HEK293 (cell line): ENCODE data around the gene FILIP1L.

Experiments used
- BCL11B ChIP-seq: fragments of 450-650 bp; formaldehyde crosslinking; IDR thresholded peaks from 2 replicates; pipeline ENCODE4 v1.5.1; 2016; ENCODE audit warnings: low read depth, missing biosample characterization, missing genetic modification characterization
- GLIS1 ChIP-seq: fragments of 450-650 bp; formaldehyde crosslinking; IDR thresholded peaks from 2 replicates; pipeline ENCODE4 v1.5.1; 2016; ENCODE audit warnings: missing biosample characterization, missing genetic modification characterization
- HOXC10 ChIP-seq: sonication (generic); formaldehyde crosslinking; IDR thresholded peaks from 2 replicates; pipeline ENCODE4 v1.8.1; 2023; ENCODE audit warnings: mild to moderate bottlenecking, missing genetic modification reagents
- MZF1 ChIP-seq: fragments of 450-650 bp; formaldehyde crosslinking; IDR thresholded peaks from 2 replicates; pipeline ENCODE4 v1.5.1; 2017; ENCODE audit warnings: missing biosample characterization, missing genetic modification characterization, borderline replicate concordance
- OSR2 ChIP-seq: fragments of 450-650 bp; formaldehyde crosslinking; IDR thresholded peaks from 2 replicates; pipeline ENCODE4 v1.5.1; 2016; ENCODE audit warnings: missing biosample characterization, missing genetic modification characterization
- PRDM4 ChIP-seq: fragments of 450-650 bp; formaldehyde crosslinking; IDR thresholded peaks from 2 replicates; pipeline ENCODE4 v1.5.1; 2017; ENCODE audit warnings: missing biosample characterization, missing genetic modification characterization
- PRDM6 ChIP-seq: fragments of 450-650 bp; formaldehyde crosslinking; IDR thresholded peaks from 2 replicates; pipeline ENCODE4 v1.5.1; 2017; ENCODE audit warnings: missing biosample characterization, missing genetic modification characterization
- SP3 ChIP-seq: fragments of 450-650 bp; formaldehyde crosslinking; IDR thresholded peaks from 2 replicates; pipeline ENCODE4 v1.5.1; 2016; ENCODE audit warnings: missing biosample characterization, missing genetic modification characterization
- ZFP37 ChIP-seq: fragments of 450-650 bp; formaldehyde crosslinking; IDR thresholded peaks from 2 replicates; pipeline ENCODE4 v1.5.1; 2016; ENCODE audit warnings: missing biosample characterization, missing genetic modification characterization
- ZNF10 ChIP-seq: fragments of 450-650 bp; formaldehyde crosslinking; IDR thresholded peaks from 2 replicates; pipeline ENCODE4 v1.5.1; 2017; ENCODE audit warnings: missing biosample characterization, missing genetic modification characterization
- ZNF138 ChIP-seq: fragments of 450-650 bp; formaldehyde crosslinking; IDR thresholded peaks from 2 replicates; pipeline ENCODE4 v1.5.1; 2016; ENCODE audit warnings: missing biosample characterization, missing genetic modification characterization, borderline replicate concordance
- ZNF146 ChIP-seq: fragments of 450-650 bp; formaldehyde crosslinking; IDR thresholded peaks from 2 replicates; pipeline ENCODE4 v1.5.1; 2016; ENCODE audit warnings: missing biosample characterization, missing genetic modification characterization
- ZNF202 ChIP-seq: fragments of 450-650 bp; formaldehyde crosslinking; IDR thresholded peaks from 2 replicates; pipeline ENCODE4 v1.5.1; 2016; ENCODE audit warnings: missing biosample characterization, missing genetic modification characterization, borderline replicate concordance
- ZNF354C ChIP-seq: fragments of 450-650 bp; formaldehyde crosslinking; IDR thresholded peaks from 2 replicates; pipeline ENCODE4 v1.5.1; 2016; ENCODE audit warnings: missing biosample characterization, missing genetic modification characterization, low read depth, borderline replicate concordance
- ZNF398 ChIP-seq: fragments of 450-650 bp; formaldehyde crosslinking; IDR thresholded peaks from 2 replicates; pipeline ENCODE4 v1.5.1; 2017; ENCODE audit warnings: missing biosample characterization, missing genetic modification characterization
- ZNF473 ChIP-seq: fragments of 450-650 bp; formaldehyde crosslinking; IDR thresholded peaks from 2 replicates; pipeline ENCODE4 v1.5.1; 2017; ENCODE audit warnings: missing biosample characterization, missing genetic modification characterization
- ZNF521 ChIP-seq: fragments of 450-650 bp; formaldehyde crosslinking; IDR thresholded peaks from 2 replicates; pipeline ENCODE4 v1.5.1; 2017; ENCODE audit warnings: missing biosample characterization, mild to moderate bottlenecking, missing genetic modification characterization
- ZNF530 ChIP-seq: fragments of 450-650 bp; formaldehyde crosslinking; IDR thresholded peaks from 2 replicates; pipeline ENCODE4 v1.5.1; 2016; ENCODE audit warnings: low read depth, missing biosample characterization, missing genetic modification characterization
- ZNF560 ChIP-seq: fragments of 450-650 bp; formaldehyde crosslinking; IDR thresholded peaks from 2 replicates; pipeline ENCODE4 v1.5.1; 2017; ENCODE audit warnings: missing biosample characterization, missing genetic modification characterization, borderline replicate concordance
- ZNF623 ChIP-seq: fragments of 450-650 bp; formaldehyde crosslinking; IDR thresholded peaks from 2 replicates; pipeline ENCODE4 v1.5.1; 2016; ENCODE audit warnings: missing biosample characterization, missing genetic modification characterization
- ZNF704 ChIP-seq: fragments of 450-650 bp; formaldehyde crosslinking; IDR thresholded peaks from 2 replicates; pipeline ENCODE4 v1.5.1; 2016; ENCODE audit warnings: missing biosample characterization, missing genetic modification characterization
- ZNF768 ChIP-seq: fragments of 450-650 bp; formaldehyde crosslinking; IDR thresholded peaks from 2 replicates; pipeline ENCODE4 v1.5.1; 2018; ENCODE audit warnings: missing biosample characterization, mild to moderate bottlenecking, missing genetic modification characterization
- ZNF792 ChIP-seq: fragments of 450-650 bp; formaldehyde crosslinking; IDR thresholded peaks from 2 replicates; pipeline ENCODE4 v1.5.1; 2016; ENCODE audit warnings: missing biosample characterization, missing genetic modification characterization
- TF ChIP-seq, protein P1 (sequence below): fragments of 450-650 bp; formaldehyde crosslinking; IDR thresholded peaks from 2 replicates; pipeline ENCODE4 v1.5.1; 2016; ENCODE audit warnings: missing biosample characterization, missing genetic modification characterization, borderline replicate concordance
- TF ChIP-seq, protein P2 (sequence below): fragments of 450-650 bp; formaldehyde crosslinking; IDR thresholded peaks from 2 replicates; pipeline ENCODE4 v1.5.1; 2016; ENCODE audit warnings: missing biosample characterization, missing genetic modification characterization, borderline replicate concordance
- TF ChIP-seq, protein P3 (sequence below): fragments of 450-650 bp; formaldehyde crosslinking; IDR thresholded peaks from 2 replicates; pipeline ENCODE4 v1.5.1; 2016; ENCODE audit warnings: missing biosample characterization, missing genetic modification characterization

FILIP1L gene

DNA sequence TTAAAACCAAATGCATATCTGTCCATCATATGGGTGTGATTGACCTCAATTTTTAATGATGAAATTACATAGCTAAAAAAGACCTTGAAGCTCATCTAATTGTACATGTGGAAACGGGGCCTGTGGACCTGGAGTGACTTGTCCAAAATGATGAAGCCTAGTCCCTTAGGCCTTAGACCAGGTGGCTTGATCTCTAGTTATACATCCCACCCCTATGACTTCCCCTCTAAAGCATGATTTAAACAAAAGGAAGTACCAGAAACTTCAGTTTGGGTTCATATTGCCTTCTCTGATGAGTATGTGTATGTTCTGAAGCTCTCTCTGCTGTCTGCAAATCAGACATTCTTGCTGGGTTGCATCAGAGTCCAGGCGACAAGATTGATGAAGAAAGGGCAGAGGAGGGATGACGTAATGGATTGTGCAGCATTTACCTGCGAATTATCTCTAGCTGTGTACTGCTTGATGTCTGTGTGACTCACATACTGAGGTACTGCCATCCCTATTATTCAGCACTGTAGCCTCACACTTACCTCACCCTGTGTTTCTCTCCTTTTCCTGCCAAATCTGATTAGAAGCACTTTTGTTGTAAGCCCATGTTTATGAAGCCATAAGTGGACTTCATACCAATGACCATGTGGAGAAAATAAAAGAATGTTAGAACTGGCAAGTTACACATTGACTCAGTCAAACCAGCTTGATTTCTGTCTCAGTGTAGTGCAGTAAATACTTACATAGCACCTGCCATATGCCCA, 111.5 kb downstream of the FILIP1L start (continued):
- TF ChIP-seq ZFP37 (peak; percentile 91), ZNF202 (tag by site-specific recombination) (no peak), BCL11B (0 out of 2 replicates have a peak, but pooled peaks have one; percentile 48), MZF1 (tag by site-specific recombination) (no peak), ZNF354C (no peak), ZNF530 (tag by site-specific recombination) (no peak), HOXC10 (CRISPR knock-in tag) (no peak), ZNF398 (tag by site-specific recombination) (peak; percentile 30), ZNF792 (tag by site-specific recombination) (no peak), PRDM4 (tag by site-specific recombination) (no peak), ZNF768 (tag by site-specific recombination) (no peak), SP3 (tag by site-specific recombination) (peak; percentile 59), ZNF704 (no peak), GLIS1 (tag by site-specific recombination) (peak; percentile 87), ZNF560 (tag by site-specific recombination) (no peak), ZNF521 (tag by site-specific recombination) (no peak), ZNF146 (tag by site-specific recombination) (peak; percentile 55), ZNF10 (tag by site-specific recombination) (peak; percentile 75), ZNF138 (tag by site-specific recombination) (no peak), PRDM6 (tag by site-specific recombination) (peak; percentile 79), ZNF623 (tag by site-specific recombination) (no peak), OSR2 (peak; percentile 51; the same call in 1 of the 2 replicates), ZNF473 (tag by site-specific recombination) (no peak)
- TF ChIP-seq, protein P1, sequence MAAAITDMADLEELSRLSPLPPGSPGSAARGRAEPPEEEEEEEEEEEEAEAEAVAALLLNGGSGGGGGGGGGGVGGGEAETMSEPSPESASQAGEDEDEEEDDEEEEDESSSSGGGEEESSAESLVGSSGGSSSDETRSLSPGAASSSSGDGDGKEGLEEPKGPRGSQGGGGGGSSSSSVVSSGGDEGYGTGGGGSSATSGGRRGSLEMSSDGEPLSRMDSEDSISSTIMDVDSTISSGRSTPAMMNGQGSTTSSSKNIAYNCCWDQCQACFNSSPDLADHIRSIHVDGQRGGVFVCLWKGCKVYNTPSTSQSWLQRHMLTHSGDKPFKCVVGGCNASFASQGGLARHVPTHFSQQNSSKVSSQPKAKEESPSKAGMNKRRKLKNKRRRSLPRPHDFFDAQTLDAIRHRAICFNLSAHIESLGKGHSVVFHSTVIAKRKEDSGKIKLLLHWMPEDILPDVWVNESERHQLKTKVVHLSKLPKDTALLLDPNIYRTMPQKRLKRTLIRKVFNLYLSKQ (tag by site-specific recombination) = no peak
- TF ChIP-seq, protein P2, sequence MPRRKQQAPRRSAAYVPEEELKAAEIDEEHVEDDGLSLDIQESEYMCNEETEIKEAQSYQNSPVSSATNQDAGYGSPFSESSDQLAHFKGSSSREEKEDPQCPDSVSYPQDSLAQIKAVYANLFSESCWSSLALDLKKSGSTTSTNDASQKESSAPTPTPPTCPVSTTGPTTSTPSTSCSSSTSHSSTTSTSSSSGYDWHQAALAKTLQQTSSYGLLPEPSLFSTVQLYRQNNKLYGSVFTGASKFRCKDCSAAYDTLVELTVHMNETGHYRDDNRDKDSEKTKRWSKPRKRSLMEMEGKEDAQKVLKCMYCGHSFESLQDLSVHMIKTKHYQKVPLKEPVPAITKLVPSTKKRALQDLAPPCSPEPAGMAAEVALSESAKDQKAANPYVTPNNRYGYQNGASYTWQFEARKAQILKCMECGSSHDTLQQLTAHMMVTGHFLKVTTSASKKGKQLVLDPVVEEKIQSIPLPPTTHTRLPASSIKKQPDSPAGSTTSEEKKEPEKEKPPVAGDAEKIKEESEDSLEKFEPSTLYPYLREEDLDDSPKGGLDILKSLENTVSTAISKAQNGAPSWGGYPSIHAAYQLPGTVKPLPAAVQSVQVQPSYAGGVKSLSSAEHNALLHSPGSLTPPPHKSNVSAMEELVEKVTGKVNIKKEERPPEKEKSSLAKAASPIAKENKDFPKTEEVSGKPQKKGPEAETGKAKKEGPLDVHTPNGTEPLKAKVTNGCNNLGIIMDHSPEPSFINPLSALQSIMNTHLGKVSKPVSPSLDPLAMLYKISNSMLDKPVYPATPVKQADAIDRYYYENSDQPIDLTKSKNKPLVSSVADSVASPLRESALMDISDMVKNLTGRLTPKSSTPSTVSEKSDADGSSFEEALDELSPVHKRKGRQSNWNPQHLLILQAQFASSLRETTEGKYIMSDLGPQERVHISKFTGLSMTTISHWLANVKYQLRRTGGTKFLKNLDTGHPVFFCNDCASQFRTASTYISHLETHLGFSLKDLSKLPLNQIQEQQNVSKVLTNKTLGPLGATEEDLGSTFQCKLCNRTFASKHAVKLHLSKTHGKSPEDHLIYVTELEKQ (tag by site-specific recombination) = peak; percentile 99
- TF ChIP-seq, protein P3, sequence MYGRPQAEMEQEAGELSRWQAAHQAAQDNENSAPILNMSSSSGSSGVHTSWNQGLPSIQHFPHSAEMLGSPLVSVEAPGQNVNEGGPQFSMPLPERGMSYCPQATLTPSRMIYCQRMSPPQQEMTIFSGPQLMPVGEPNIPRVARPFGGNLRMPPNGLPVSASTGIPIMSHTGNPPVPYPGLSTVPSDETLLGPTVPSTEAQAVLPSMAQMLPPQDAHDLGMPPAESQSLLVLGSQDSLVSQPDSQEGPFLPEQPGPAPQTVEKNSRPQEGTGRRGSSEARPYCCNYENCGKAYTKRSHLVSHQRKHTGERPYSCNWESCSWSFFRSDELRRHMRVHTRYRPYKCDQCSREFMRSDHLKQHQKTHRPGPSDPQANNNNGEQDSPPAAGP (tag by site-specific recombination) = peak; percentile 94
